RWPE1 (cell line): Measurements from ENCODE around the gene COG7.

Source experiments
- CTCF ChIA-PET: fragments of 350-600 bp; sonication (Branson Sonifier 250); formaldehyde crosslinking; extraction: SDS; loops from one replicate; lab custom pipeline; 2021; lab: Yijun Ruan, JAX
- POLR2A ChIA-PET: fragments of 400-600 bp; formaldehyde crosslinking; extraction: SDS; loops from one replicate; lab custom pipeline; 2020; ENCODE audit warnings: antibody characterized with exemption; ENCODE audit not compliant: low non-redundant PET; lab: Yijun Ruan, JAX
- DNase-seq: peaks from one replicate; pipeline ENCODE4 v3.0.0; 2012; ENCODE audit warnings: low spot score
- H3K27ac ChIP-seq: fragments of 450-650 bp; 2 replicates; pipeline ENCODE4 v1.5.1; 2017
- CTCF ChIP-seq: fragments of 450-650 bp; conservative IDR thresholded peaks from 2 replicates; pipeline ENCODE4 v1.5.1; 2017; ENCODE audit warnings: low read depth, mild to moderate bottlenecking

Gene COG7

GRCh38 chr16:23498863-23499262 lies 45.9 kb upstream of the COG7 start:
- POLR2A ChIA-PET = interaction anchor here (0.7 kb wide), 1 partner anchor 46 kb away, joined by 3 read pairs; no protein-coding TSS in a partner anchor
- peak overlapping the region; percentile 72 for H3K27ac ChIP-seq
- no peak for DNase-seq
- no peak for TF ChIP-seq CTCF
- CTCF ChIA-PET = interaction anchor here (0.6 kb wide), 1 partner anchor 543 kb away, joined by 3 read pairs; no protein-coding TSS in a partner anchor

GRCh38 chr16:23497543-23497868 lies 44.5 kb upstream of the COG7 start:
- ChIA-PET CTCF (interaction anchor here (0.8 kb wide), 1 partner anchor 15 kb away, joined by 4 read pairs; no protein-coding TSS in a partner anchor), POLR2A (no interaction called here)

GRCh38 chr16:23496821-23497542 lies 44.0 kb upstream of the COG7 start:
- peak; percentile 90 for DNase-seq
- ChIA-PET CTCF (interaction anchor here (0.6 to 0.8 kb wide), 2 partner anchors 15 to 29 kb away, joined by 3 to 4 read pairs; no protein-coding TSS in a partner anchor), POLR2A (no interaction called here)
- H3K27ac ChIP-seq = peak overlapping the region; percentile 82
- no peak for TF ChIP-seq CTCF

More at GRCh38 chr16:23497543-23497868, 44.5 kb upstream of the COG7 start:
- no peak for DNase-seq
- peak overlapping the region; percentile 82 for H3K27ac ChIP-seq
- no peak for TF ChIP-seq CTCF

GRCh38 chr16:23495671-23496070 lies 42.7 kb upstream of the COG7 start:
- peak overlapping the region; percentile 82 for H3K27ac ChIP-seq
- TF ChIP-seq CTCF = no peak
- no peak for DNase-seq
- ChIA-PET CTCF (no interaction called here), POLR2A (no interaction called here)

GRCh38 chr16:23494188-23494587 lies 41.2 kb upstream of the COG7 start:
- no peak for TF ChIP-seq CTCF
- no peak for DNase-seq
- H3K27ac ChIP-seq = peak overlapping the region; percentile 93
- ChIA-PET POLR2A (no interaction called here), CTCF (interaction anchor here (1.0 kb wide), 1 partner anchor 20 kb away, joined by 3 read pairs; no protein-coding TSS in a partner anchor)

GRCh38 chr16:23491490-23492391 lies 38.8 kb upstream of the COG7 start:
- ChIA-PET POLR2A (no interaction called here), CTCF (interaction anchor here (0.6 kb wide), 2 partner anchors 40 to 363 kb away, joined by 3 to 4 read pairs; no protein-coding TSS in a partner anchor)
- no peak for TF ChIP-seq CTCF
- H3K27ac ChIP-seq = peak overlapping the region; percentile 93
- DNase-seq = peak; percentile 72
